ENCODE measurements around the gene GTPBP8.
A peak's percentile ranks its signal among the peaks of the same experiment; 100 is the strongest.
"Not testable (repeated sequence)": the region's sequence is repeated elsewhere in the genome, so short reads cannot be mapped to it uniquely, and the experiment has no call there.

GTPBP8 gene

DNA sequence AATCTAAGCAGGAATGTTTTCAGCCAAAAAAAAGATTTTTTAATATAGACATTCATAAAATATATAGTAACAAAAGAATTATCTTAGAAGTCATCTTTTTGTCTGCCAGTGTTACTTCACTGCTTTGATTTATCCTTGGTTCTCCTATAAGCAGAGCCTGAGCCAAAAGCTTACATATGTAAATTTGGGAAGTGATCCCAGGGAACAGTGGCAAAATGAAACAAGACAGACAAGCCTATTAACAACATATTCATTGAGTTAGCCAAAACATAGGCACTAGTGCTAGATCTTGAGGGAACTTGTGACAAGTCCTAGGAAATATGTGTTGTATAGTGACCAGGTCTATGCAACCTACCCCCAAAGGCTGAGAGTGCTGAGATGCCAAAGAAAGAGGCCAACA, 11.3 kb downstream of the GTPBP8 start:
- no peak for DNase-seq

DNA sequence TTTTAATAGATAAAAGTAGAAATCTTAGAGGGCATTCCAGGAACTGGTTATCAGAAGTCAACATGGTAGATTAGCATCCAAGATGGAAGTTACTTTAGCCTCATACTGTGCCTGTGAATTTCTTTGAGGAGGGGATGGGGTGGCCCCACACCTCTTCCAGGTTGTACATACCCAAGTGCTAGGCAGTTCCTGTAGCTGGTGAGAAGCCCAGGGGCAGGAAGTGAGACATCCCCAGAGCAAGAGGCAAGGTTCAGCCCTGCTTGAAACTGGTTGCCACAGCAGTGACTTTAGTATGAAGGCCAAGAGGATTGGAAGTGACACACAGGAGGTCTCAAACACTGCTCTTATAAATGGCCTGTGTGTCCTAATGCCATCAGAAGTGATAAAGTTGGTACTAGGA, 11.9 kb downstream of the GTPBP8 start:
- no peak for DNase-seq

- no peak for DNase-seq
Measured at GRCh38 chr3:113005611-113006010, 14.8 kb downstream of the GTPBP8 start.

DNA sequence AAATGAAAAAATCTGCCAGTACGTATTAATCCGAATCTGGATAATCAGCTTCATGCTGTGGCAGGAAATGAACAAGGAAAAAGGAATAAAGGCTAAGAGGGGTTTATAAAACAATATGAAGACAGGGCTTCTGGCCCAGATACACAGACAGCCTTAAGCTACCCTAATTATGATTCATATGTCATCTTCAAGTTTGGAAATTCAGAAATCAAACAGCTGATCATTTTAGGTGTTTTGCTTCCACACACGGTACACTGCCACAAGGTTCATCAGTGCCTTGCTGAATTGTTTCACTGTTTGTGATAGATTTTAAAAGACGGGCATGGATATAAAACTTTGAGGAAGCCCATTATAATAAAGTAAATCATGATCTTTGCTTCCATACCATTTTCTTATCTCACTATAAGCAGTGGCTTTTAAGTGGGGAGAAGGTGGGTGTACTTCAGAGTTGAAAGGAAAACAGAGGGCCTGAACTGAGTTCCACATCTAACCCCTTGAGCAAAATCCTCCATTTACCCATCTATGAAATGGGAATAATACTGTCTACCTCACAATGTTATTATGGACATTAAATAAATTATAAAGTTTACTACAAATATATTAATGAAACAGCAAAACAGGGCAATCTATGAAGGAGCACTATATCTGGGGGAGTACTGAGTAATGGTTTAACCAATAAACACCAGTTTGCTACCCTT, 15.7 kb downstream of the GTPBP8 start:
- no peak for DNase-seq

DNA sequence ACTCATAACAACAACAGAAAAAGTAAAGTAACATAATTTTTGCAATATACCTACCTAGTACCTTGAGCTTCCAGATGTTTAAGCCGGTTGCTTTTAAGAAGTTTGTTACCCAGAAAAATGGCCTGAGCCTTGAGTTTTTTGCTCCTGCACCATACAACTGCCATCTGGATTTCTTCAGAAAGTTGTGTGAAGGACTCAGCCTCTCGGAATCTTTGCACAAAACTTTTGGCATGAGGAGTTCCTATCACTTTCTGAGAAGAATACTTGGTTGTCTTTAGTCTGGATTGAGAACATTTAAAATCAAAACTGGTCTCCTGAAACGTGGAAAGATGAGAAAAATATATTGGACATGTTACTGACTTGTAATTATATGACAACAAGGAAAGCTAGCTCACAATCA, 17.3 kb downstream of the GTPBP8 start:
- no peak for DNase-seq

DNA sequence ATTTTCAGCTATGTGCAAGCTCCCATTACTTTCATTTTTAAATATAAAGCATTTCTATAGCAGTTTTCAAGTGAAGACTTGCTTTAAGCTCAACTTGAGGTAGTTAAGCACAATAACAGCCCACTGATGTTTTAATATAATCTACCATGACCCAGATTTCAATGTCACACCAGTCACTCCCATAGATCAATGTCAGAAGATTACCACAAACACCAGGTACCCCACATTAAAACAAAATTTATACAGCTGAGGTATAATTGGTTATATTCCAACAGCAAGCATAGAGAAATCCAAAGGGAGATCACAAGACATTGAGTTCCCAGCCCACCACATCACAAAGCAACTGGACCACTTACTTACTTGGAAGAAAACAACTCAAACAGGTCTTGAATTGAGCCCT, 22.8 kb downstream of the GTPBP8 start:
- no peak for DNase-seq

- no peak for DNase-seq
Measured at GRCh38 chr3:113018536-113019181, 27.9 kb downstream of the GTPBP8 start.

- DNase-seq = peak; percentile 91
Measured at GRCh38 chr3:113019182-113020137, 28.7 kb downstream of the GTPBP8 start.

DNA sequence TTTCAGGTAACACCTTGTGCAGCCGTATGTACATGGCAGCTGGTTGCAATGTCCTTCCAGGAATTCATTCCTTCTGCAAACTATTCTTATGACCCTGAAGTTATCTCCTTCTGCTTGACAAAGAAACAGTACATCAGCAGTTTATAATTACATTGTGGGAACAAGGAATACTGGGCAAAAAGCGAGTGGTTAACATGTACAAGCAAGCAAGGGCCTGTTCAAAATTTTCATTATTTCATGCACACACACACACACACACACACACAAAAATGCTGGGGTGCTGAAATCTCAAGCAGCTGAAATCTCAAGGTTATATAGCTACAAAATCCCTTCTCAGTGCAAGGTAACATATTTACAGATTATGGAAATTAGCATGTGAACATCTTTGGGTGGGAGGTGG, 30.7 kb downstream of the GTPBP8 start:
- no peak for DNase-seq

GRCh38 chr3:113034011-113034410, 43.2 kb downstream of the GTPBP8 start:
- no peak for DNase-seq

- peak; percentile 56 for DNase-seq
Measured at GRCh38 chr3:113035387-113035982, 44.7 kb downstream of the GTPBP8 start.

- no peak for DNase-seq
Measured at GRCh38 chr3:113038328-113038727, 47.5 kb downstream of the GTPBP8 start.

DNA sequence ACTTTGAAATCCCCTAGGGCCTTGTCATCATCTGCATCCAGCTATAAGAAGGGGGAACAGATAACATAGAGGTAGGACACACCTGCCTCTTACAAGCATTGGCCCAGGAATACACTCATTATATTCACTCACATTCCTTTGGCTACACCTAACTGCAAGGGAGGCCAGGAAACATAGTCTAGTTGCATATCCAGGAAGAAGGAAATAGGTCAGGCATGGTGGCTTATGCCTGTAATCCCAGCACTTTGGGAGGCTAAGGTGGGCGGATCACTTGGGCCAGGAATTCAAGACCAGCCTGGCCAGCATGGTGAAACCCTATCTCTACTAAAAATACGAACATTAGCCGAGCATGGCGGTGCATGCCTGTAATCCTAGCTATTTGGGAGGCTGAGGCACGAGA, 48.8 kb downstream of the GTPBP8 start:
- no peak for DNase-seq

GRCh38 chr3:113040231-113040630, 49.4 kb downstream of the GTPBP8 start:
- DNase-seq = no peak

DNA sequence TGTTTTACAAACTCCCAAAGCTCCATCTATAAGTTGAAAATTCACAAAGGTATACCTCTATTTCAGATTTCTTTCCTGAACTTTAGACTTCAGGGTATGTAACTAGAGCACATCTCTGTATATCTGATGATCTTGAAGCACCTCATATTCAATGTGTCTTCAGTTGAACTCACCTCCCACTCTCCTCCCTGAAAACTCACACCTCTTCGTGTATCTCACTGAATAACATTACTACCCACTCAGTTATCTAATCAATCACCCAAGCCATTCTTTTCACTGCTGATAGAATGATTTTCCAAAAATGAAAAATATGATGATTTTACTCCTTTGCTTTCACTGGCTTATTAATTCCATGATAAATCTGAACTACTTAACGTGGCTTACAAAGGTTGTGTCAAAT, 52.9 kb downstream of the GTPBP8 start:
- DNase-seq = no peak

DNA sequence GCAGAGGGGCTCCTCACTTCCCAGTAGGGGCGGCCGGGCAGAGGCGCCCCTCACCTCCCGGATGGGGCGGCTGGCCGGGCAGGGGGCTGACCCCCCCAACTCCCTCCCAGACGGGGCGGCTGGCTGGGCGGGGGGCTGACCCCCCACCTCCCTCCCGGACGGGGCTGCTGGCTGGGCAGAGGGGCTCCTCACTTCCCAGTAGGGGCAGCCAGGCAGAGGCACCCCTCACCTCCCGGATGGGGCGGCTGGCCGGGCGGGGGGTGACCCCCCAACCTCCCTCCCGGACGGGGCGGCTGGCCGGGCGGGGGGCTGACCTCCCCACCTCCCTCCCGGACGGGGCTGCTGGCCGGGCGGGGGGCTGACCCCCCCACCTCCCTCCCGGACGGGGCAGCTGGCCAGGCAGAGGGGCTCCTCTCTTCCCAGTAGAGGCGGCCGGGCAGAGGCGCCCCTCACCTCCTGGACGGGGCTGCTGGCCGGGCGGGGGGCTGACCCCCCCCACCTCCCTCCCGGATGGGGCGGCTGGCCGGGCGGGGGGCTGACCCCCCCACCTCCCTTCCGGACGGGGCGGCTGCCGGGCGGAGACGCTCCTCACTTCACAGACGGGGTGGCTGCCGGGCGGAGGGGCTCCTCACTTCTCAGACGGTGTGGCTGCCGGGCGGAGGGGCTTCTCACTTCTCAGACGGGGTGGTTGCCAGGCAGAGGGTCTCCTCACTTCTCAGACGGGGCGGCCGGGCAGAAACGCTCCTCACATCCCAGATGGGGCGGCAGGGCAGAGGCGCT, 55.6 kb downstream of the GTPBP8 start:
- not testable (repeated sequence) for DNase-seq

GRCh38 chr3:113051302-113051711, 60.5 kb downstream of the GTPBP8 start:
- DNase-seq = peak; percentile 80

Measured in NCI-H2107 (cell line).